A549 (cell line): ENCODE results near the gene RGS16.

ENCODE experiments used
- BHLHE40 ChIP-seq: IDR thresholded peaks from 2 replicates; pipeline ENCODE4 v1.6.1; 2012; ENCODE audit warnings: low read depth, low read length, inconsistent platforms
- CEBPB ChIP-seq, 2 experiments: fragments of >200 bp in 1 of 2; sonication (Bioruptor Twin) in 1 of 2; formaldehyde crosslinking in 1 of 2; IDR thresholded peaks; 2 replicates each; pipeline ENCODE4 v1.6.1; 2012 to 2016
- CHD2 ChIP-seq: fragments of 150-350 bp; IDR thresholded peaks from 2 replicates; pipeline ENCODE4 v1.6.1; 2014; ENCODE audit warnings: low read length; ENCODE audit not compliant: partially characterized antibody
- CTCF ChIP-seq: fragments of >200 bp; sonication (Bioruptor Twin); formaldehyde crosslinking; IDR thresholded peaks from 3 replicates; pipeline ENCODE4 v1.5.1; 2016
- E2F6 ChIP-seq: IDR thresholded peaks from 2 replicates; pipeline ENCODE4 v1.6.1; 2012; ENCODE audit warnings: low read depth, borderline replicate concordance
- HDAC2 ChIP-seq: fragments of 200-600 bp; sonication (generic); IDR thresholded peaks from 2 replicates; pipeline ENCODE4 v1.6.1; 2016
- NR3C1 ChIP-seq: fragments of >200 bp; sonication (Bioruptor Twin); formaldehyde crosslinking; IDR thresholded peaks from 3 replicates; pipeline ENCODE4 v1.6.1; 2017
- RFX5 ChIP-seq: fragments of 450-650 bp; IDR thresholded peaks from 2 replicates; pipeline ENCODE4 v1.7.1; 2014; ENCODE audit warnings: antibody characterized with exemption, mild to moderate bottlenecking, moderate library complexity
- SREBF2 ChIP-seq: fragments of 450-650 bp; IDR thresholded peaks from 2 replicates; pipeline ENCODE4 v1.6.1; 2014; ENCODE audit warnings: mild to moderate bottlenecking, moderate library complexity
- TF ChIP-seq, protein P1 (sequence below): IDR thresholded peaks from 2 replicates; pipeline ENCODE4 v1.6.1; 2012
- TF ChIP-seq, protein P2 (sequence below): fragments of 450-650 bp; IDR thresholded peaks from 2 replicates; pipeline ENCODE4 v1.6.1; 2014; ENCODE audit warnings: antibody characterized with exemption

DNA sequence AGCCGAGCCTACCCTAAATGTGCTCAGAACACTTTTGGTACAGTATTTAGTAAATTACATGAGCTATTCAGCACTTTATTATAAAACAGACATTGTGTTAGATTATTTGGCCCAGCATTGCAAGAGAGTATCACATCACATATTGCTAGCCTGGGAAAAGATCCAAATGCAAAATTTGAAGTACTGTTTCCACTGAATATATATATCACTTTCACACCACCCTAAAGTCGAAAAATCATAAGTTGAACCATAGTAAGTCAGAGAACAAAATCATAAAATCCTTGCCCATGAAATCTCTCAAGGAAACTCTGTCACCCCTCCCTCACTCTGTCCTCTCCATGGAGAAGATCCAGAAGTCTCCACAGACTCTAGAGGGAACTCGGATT lies 47.1 kb upstream of the RGS16 start:
- no peak for TF ChIP-seq CTCF
- TF ChIP-seq NR3C1, result no peak
- TF ChIP-seq CHD2, result no peak
- no peak for TF ChIP-seq SREBF2
- TF ChIP-seq, protein P1, sequence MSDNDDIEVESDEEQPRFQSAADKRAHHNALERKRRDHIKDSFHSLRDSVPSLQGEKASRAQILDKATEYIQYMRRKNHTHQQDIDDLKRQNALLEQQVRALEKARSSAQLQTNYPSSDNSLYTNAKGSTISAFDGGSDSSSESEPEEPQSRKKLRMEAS, result no peak
- TF ChIP-seq BHLHE40, result no peak
- no peak for TF ChIP-seq RFX5
- TF ChIP-seq HDAC2, result no peak
- TF ChIP-seq E2F6, result no peak
- TF ChIP-seq, protein P2, sequence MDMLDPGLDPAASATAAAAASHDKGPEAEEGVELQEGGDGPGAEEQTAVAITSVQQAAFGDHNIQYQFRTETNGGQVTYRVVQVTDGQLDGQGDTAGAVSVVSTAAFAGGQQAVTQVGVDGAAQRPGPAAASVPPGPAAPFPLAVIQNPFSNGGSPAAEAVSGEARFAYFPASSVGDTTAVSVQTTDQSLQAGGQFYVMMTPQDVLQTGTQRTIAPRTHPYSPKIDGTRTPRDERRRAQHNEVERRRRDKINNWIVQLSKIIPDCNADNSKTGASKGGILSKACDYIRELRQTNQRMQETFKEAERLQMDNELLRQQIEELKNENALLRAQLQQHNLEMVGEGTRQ, result no peak
- TF ChIP-seq CEBPB (IDR thresholded peaks at IDR 0.05), result no peak
